ENCODE measurements around the gene RSRC1. TPM values are rescaled to one million over a fixed set of nuclear protein-coding genes. Genes with fewer than 3 reads are reported as not detected.

The RSRC1 gene
- total RNA-seq, 8 experiments from 2014 or later, result 38.3 to 159 (median 45.1) TPM

- Histone ChIP-seq H3K4me1 (replicated peaks in 1 of 2) (no peaks in the 10 kb centered on the region), H3K4me3 (no peak overlapping the region), H3K27ac (no peak overlapping the region)
- in situ Hi-C loops (cut with MboI; ENCODE audit: low pct_unique_long_range_greater_than_20kb in 2 of 9, low sequenced_read_pairs in 9 of 9, unreplicated experiment in 9 of 9), result no loop called here
- no peak for ATAC-seq (replicated peaks in 6 of 8)
Measured at GRCh38 chr3:158453865-158454264, 344.0 kb downstream of the RSRC1 start.

- in situ Hi-C loops (cut with MboI; ENCODE audit: low pct_unique_long_range_greater_than_20kb in 2 of 9, low sequenced_read_pairs in 9 of 9, unreplicated experiment in 9 of 9), result no loop called here
- H3K4me3 ChIP-seq, result no peak overlapping the region
- no peaks in the 10 kb centered on the region for H3K4me1 ChIP-seq (replicated peaks in 1 of 2)
- WGBS, 10 experiments, result 83 to 100% (median 98%) methylated on average over 4 to 5 of the region's 5 CpGs; no CpG with 5 or more reads in 6 of the 10 experiments
- H3K27ac ChIP-seq, result no peak overlapping the region
- ATAC-seq (replicated peaks in 6 of 8), result no peak
Measured at GRCh38 chr3:158455406-158455805, 345.5 kb downstream of the RSRC1 start.

- no peak for ATAC-seq (replicated peaks in 6 of 8)
- in situ Hi-C loops (cut with MboI; ENCODE audit: low pct_unique_long_range_greater_than_20kb in 2 of 9, low sequenced_read_pairs in 9 of 9, unreplicated experiment in 9 of 9), result no loop called here
- 92 to 100% (median 98%) methylated on average over 1 to 3 of the region's 3 CpGs; no CpG with 5 or more reads in 4 of the 10 experiments for WGBS, 10 experiments
- H3K4me3 ChIP-seq, result no peak overlapping the region
- H3K27ac ChIP-seq, result no peak overlapping the region
- no peaks in the 10 kb centered on the region for H3K4me1 ChIP-seq (replicated peaks in 1 of 2)
Measured at GRCh38 chr3:158456114-158456513, 346.2 kb downstream of the RSRC1 start.

- ATAC-seq (replicated peaks in 6 of 8), result no peak
- Histone ChIP-seq H3K27ac (no peak overlapping the region), H3K4me1 (replicated peaks in 1 of 2) (no peaks in the 10 kb centered on the region), H3K4me3 (no peak overlapping the region)
- 76 to 100% (median 89%) methylated on average over 1 to 5 of the region's 5 CpGs; no CpG with 5 or more reads in 1 of the 10 experiments for WGBS, 10 experiments
- in situ Hi-C loops (cut with MboI; ENCODE audit: low pct_unique_long_range_greater_than_20kb in 2 of 9, low sequenced_read_pairs in 9 of 9, unreplicated experiment in 9 of 9), result no loop called here
Measured at GRCh38 chr3:158458464-158458863, 348.6 kb downstream of the RSRC1 start.

- H3K4me3 ChIP-seq, result no peak overlapping the region
- WGBS, 10 experiments, result 20 to 100% (median 75%) methylated on average over 1 of the region's 1 CpG
- in situ Hi-C loops (cut with MboI; ENCODE audit: low pct_unique_long_range_greater_than_20kb in 2 of 9, low sequenced_read_pairs in 9 of 9, unreplicated experiment in 9 of 9), result no loop called here
- H3K27ac ChIP-seq, result no peak overlapping the region
- H3K4me1 ChIP-seq (replicated peaks in 1 of 2), result no peaks in the 10 kb centered on the region
- ATAC-seq (replicated peaks in 6 of 8), result no peak
Measured at GRCh38 chr3:158460926-158461325, 351.0 kb downstream of the RSRC1 start.

GRCh38 chr3:158463556-158463955 is 353.7 kb downstream of the RSRC1 start:
- WGBS, 10 experiments, result 61 to 100% (median 96%) methylated on average over 1 to 3 of the region's 3 CpGs
- H3K4me3 ChIP-seq, result no peak overlapping the region
- H3K27ac ChIP-seq, result no peak overlapping the region
- ATAC-seq (replicated peaks in 6 of 8), result peak in 2 of 8 experiments; percentile 23 to 57
- no peaks in the 10 kb centered on the region for H3K4me1 ChIP-seq (replicated peaks in 1 of 2)
- in situ Hi-C loops (cut with MboI; ENCODE audit: low pct_unique_long_range_greater_than_20kb in 2 of 9, low sequenced_read_pairs in 9 of 9, unreplicated experiment in 9 of 9), result no loop called here

GRCh38 chr3:158465074-158465473 is 355.2 kb downstream of the RSRC1 start:
- H3K4me1 ChIP-seq (replicated peaks in 1 of 2), result no peaks in the 10 kb centered on the region
- H3K4me3 ChIP-seq, result no peak overlapping the region
- WGBS, 10 experiments, result 67 to 100% (median 90%) methylated on average over 1 to 3 of the region's 3 CpGs; no CpG with 5 or more reads in 3 of the 10 experiments
- in situ Hi-C loops (cut with MboI; ENCODE audit: low pct_unique_long_range_greater_than_20kb in 2 of 9, low sequenced_read_pairs in 9 of 9, unreplicated experiment in 9 of 9), result no loop called here
- no peak overlapping the region for H3K27ac ChIP-seq
- ATAC-seq (replicated peaks in 6 of 8), result no peak

- Histone ChIP-seq H3K27ac (no peak overlapping the region), H3K4me1 (replicated peaks in 1 of 2) (no peaks in the 10 kb centered on the region), H3K4me3 (no peak overlapping the region)
- ATAC-seq (replicated peaks in 6 of 8), result peak in 2 of 8 experiments; percentile 81 to 89
- WGBS, 10 experiments, result 40 to 100% (median 90%) methylated on average over 1 to 2 of the region's 2 CpGs; no CpG with 5 or more reads in 2 of the 10 experiments
- in situ Hi-C loops (cut with MboI; ENCODE audit: low pct_unique_long_range_greater_than_20kb in 2 of 9, low sequenced_read_pairs in 9 of 9, unreplicated experiment in 9 of 9), result no loop called here
Measured at GRCh38 chr3:158470944-158471638, 361.2 kb downstream of the RSRC1 start.

GRCh38 chr3:158471639-158472294 is 361.9 kb downstream of the RSRC1 start:
- WGBS, 10 experiments, result 0 to 100% (median 88%) methylated on average over 1 to 3 of the region's 3 CpGs
- H3K4me1 ChIP-seq (replicated peaks in 1 of 2), result no peaks in the 10 kb centered on the region
- ATAC-seq (replicated peaks in 6 of 8), result peak in 2 of 8 experiments; percentile 57 to 64
- H3K4me3 ChIP-seq, result no peak overlapping the region
- no peak overlapping the region for H3K27ac ChIP-seq
- in situ Hi-C loops (cut with MboI; ENCODE audit: low pct_unique_long_range_greater_than_20kb in 2 of 9, low sequenced_read_pairs in 9 of 9, unreplicated experiment in 9 of 9), result no loop called here

- peaks cover 0 to 23% of the 10 kb centered on the region in 2 donors for H3K4me1 ChIP-seq (replicated peaks in 1 of 2)
- H3K4me3 ChIP-seq, result no peak overlapping the region
- ATAC-seq (replicated peaks in 6 of 8), result no peak
- in situ Hi-C loops (cut with MboI; ENCODE audit: low pct_unique_long_range_greater_than_20kb in 2 of 9, low sequenced_read_pairs in 9 of 9, unreplicated experiment in 9 of 9), result no loop called here
- H3K27ac ChIP-seq, result no peak overlapping the region
- WGBS, 10 experiments, result 94 to 100% (median 100%) methylated on average over 1 to 2 of the region's 2 CpGs; no CpG with 5 or more reads in 1 of the 10 experiments
Measured at GRCh38 chr3:158479051-158479450, 369.2 kb downstream of the RSRC1 start.

- peak in 1 of 8 experiments; percentile 38 for ATAC-seq (replicated peaks in 6 of 8)
- H3K4me1 ChIP-seq (replicated peaks in 1 of 2), result peaks cover 0 to 27% of the 10 kb centered on the region in 2 donors
- no peak overlapping the region for H3K4me3 ChIP-seq
- 47 to 93% (median 66%) methylated on average over 3 to 7 of the region's 7 CpGs for WGBS, 10 experiments
- in situ Hi-C loops (cut with MboI; ENCODE audit: low pct_unique_long_range_greater_than_20kb in 2 of 9, low sequenced_read_pairs in 9 of 9, unreplicated experiment in 9 of 9), result no loop called here
- no peak overlapping the region for H3K27ac ChIP-seq
Measured at GRCh38 chr3:158483701-158484235, 373.9 kb downstream of the RSRC1 start.

GRCh38 chr3:158486200-158486599 is 376.3 kb downstream of the RSRC1 start:
- in situ Hi-C loops (cut with MboI; ENCODE audit: low pct_unique_long_range_greater_than_20kb in 2 of 9, low sequenced_read_pairs in 9 of 9, unreplicated experiment in 9 of 9), result no loop called here
- no peak for ATAC-seq (replicated peaks in 6 of 8)

GRCh38 chr3:158488670-158489069 is 378.8 kb downstream of the RSRC1 start:
- Histone ChIP-seq H3K4me1 (replicated peaks in 1 of 2) (peaks cover 0 to 8% of the 10 kb centered on the region in 2 donors), H3K27ac (no peak overlapping the region), H3K4me3 (no peak overlapping the region)
- in situ Hi-C loops (cut with MboI; ENCODE audit: low pct_unique_long_range_greater_than_20kb in 2 of 9, low sequenced_read_pairs in 9 of 9, unreplicated experiment in 9 of 9), result no loop called here
- ATAC-seq (replicated peaks in 6 of 8), result peak in 2 of 8 experiments; percentile 76 to 82
- WGBS, 10 experiments, result 0 to 100% (median 50%) methylated on average over 1 to 2 of the region's 2 CpGs; no CpG with 5 or more reads in 1 of the 10 experiments

More at GRCh38 chr3:158486200-158486599, 376.3 kb downstream of the RSRC1 start:
- Histone ChIP-seq H3K4me1 (replicated peaks in 1 of 2) (peaks cover 0 to 27% of the 10 kb centered on the region in 2 donors), H3K27ac (no peak overlapping the region), H3K4me3 (no peak overlapping the region)

Data from motor neuron (in vitro differentiated cells).